ENCODE results near the gene C1QA.

The C1QA gene

DNA sequence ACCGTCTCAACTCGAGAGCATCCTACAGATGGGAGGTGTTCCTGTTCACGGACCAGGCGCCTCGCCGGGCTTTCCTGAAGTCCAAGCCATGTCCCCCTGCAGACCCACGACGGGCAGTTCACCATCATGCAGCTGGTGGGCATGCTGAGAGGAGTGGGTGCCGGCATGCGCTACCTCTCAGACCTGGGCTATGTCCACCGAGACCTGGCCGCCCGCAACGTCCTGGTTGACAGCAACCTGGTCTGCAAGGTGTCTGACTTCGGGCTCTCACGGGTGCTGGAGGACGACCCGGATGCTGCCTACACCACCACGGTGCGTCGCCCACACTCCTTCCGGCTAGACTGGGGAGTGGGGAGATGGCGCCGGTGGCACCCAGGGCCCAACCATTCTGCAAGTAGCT is 37.7 kb upstream of the C1QA start:
- peaks cover 32% of the 10 kb centered on the region; the same call in 1 of the 2 replicates for H3K27me3 ChIP-seq (ENCODE audit: control insufficient read depth, insufficient read depth, low read length)

DNA sequence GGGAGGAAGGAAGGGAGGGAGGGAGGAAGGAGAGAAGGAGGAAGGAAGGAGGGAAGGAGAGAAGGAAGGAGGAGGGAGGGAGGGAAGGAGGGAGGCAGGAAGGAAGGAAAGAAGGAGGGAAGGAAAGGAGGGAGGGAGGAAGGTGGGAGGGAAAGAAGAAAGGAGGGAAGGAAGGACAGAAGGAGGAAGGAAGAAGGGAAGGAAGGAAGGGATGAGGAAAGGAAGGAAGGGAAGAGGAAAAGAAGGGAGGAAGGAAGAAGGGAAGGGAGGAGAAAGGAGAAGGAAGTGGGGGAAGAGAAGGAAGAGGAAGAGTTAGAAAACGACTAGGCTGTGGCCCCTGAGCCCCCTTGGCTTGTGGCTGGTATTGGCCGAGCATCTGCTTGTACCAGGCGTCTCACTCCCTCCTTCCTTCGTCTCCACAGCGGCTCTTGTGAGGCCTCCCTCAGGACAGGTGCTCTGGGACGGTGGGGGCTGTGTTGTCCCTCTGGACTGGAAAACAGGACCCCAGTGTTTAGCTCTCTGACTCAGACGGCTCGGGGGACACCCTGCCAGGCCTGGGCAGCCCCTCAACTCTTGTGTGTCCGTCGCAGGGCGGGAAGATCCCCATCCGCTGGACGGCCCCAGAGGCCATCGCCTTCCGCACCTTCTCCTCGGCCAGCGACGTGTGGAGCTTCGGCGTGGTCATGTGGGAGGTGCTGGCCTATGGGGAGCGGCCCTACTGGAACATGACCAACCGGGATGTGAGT is 36.2 kb upstream of the C1QA start:
- H3K9ac ChIP-seq (ENCODE audit: low read length) = no peak overlapping the region
- H3K9me3 ChIP-seq (ENCODE audit: control insufficient read depth, insufficient read depth, low read depth, low read length) = no peaks in the 10 kb centered on the region
- no peak overlapping the region for H3K27ac ChIP-seq (ENCODE audit: low read depth, low read length)
- H3K4me1 ChIP-seq (ENCODE audit: control insufficient read depth, insufficient read depth, low read length) = no peaks in the 10 kb centered on the region
- no peak overlapping the region for H3K4me3 ChIP-seq (ENCODE audit: low read depth, low read length)
- peaks cover 37% of the 10 kb centered on the region for H3K27me3 ChIP-seq (ENCODE audit: control insufficient read depth, insufficient read depth, low read length)
- no peaks in the 10 kb centered on the region for H3K36me3 ChIP-seq (ENCODE audit: control insufficient read depth, insufficient read depth, low read length)

More for the DNA sequence above, 37.7 kb upstream of the C1QA start:
- Histone ChIP-seq H3K27ac (ENCODE audit: low read depth, low read length) (no peak overlapping the region), H3K4me3 (ENCODE audit: low read depth, low read length) (no peak overlapping the region), H3K4me1 (ENCODE audit: control insufficient read depth, insufficient read depth, low read length) (no peaks in the 10 kb centered on the region), H3K36me3 (ENCODE audit: control insufficient read depth, insufficient read depth, low read length) (no peaks in the 10 kb centered on the region), H3K9me3 (ENCODE audit: control insufficient read depth, insufficient read depth, low read depth, low read length) (no peaks in the 10 kb centered on the region), H3K9ac (ENCODE audit: low read length) (no peak overlapping the region)

DNA sequence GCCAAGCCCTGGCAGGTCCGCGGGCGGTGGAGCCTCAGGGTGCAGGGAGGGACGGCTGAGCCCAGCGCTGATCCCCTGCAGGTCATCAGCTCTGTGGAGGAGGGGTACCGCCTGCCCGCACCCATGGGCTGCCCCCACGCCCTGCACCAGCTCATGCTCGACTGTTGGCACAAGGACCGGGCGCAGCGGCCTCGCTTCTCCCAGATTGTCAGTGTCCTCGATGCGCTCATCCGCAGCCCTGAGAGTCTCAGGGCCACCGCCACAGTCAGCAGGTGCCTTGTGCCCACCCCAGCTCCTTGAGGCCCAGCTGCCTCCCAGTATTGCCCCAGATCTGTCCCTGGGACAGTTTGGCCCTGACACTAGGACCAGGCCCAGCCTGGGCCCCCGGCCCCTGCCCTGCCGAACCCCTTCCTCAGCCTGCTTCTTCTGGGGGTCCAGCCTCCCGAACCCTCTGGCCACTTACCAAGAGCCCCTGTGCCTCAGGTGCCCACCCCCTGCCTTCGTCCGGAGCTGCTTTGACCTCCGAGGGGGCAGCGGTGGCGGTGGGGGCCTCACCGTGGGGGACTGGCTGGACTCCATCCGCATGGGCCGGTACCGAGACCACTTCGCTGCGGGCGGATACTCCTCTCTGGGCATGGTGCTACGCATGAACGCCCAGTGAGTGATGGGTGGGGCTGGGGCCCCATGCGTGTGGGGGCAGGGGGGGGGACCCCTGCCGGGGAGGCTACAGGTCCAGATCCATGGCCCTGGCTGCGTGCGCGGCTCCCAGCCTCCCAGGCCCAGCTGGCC is 35.4 kb upstream of the C1QA start:
- no peaks in the 10 kb centered on the region for H3K36me3 ChIP-seq (ENCODE audit: control insufficient read depth, insufficient read depth, low read length)
- no peaks in the 10 kb centered on the region for H3K4me1 ChIP-seq (ENCODE audit: control insufficient read depth, insufficient read depth, low read length)
- no peaks in the 10 kb centered on the region for H3K9me3 ChIP-seq (ENCODE audit: control insufficient read depth, insufficient read depth, low read depth, low read length)
- H3K27me3 ChIP-seq (ENCODE audit: control insufficient read depth, insufficient read depth, low read length) = peaks cover 43% of the 10 kb centered on the region
- no peak overlapping the region for H3K9ac ChIP-seq (ENCODE audit: low read length)
- H3K4me3 ChIP-seq (ENCODE audit: low read depth, low read length) = no peak overlapping the region
- H3K27ac ChIP-seq (ENCODE audit: low read depth, low read length) = no peak overlapping the region

DNA sequence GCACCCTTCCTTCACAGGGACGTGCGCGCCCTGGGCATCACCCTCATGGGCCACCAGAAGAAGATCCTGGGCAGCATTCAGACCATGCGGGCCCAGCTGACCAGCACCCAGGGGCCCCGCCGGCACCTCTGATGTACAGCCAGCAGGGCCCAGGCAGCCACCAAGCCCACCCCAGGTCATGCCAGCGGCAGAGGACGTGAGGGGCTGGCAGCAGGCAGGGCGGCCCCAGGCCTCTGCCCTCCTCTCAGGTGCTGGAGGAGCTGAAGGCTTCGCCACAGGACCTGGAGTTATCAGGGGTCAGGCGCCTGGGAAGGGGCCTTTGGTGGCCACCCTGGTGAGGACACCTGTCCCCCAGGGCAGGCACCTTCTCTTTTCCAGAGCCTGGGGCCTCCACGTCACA is 34.8 kb upstream of the C1QA start:
- Histone ChIP-seq H3K36me3 (ENCODE audit: control insufficient read depth, insufficient read depth, low read length) (no peaks in the 10 kb centered on the region), H3K9ac (ENCODE audit: low read length) (no peak overlapping the region), H3K27me3 (ENCODE audit: control insufficient read depth, insufficient read depth, low read length) (peaks cover 49% of the 10 kb centered on the region), H3K4me1 (ENCODE audit: control insufficient read depth, insufficient read depth, low read length) (no peaks in the 10 kb centered on the region), H3K4me3 (ENCODE audit: low read depth, low read length) (no peak overlapping the region), H3K27ac (ENCODE audit: low read depth, low read length) (no peak overlapping the region), H3K9me3 (ENCODE audit: control insufficient read depth, insufficient read depth, low read depth, low read length) (no peaks in the 10 kb centered on the region)

DNA sequence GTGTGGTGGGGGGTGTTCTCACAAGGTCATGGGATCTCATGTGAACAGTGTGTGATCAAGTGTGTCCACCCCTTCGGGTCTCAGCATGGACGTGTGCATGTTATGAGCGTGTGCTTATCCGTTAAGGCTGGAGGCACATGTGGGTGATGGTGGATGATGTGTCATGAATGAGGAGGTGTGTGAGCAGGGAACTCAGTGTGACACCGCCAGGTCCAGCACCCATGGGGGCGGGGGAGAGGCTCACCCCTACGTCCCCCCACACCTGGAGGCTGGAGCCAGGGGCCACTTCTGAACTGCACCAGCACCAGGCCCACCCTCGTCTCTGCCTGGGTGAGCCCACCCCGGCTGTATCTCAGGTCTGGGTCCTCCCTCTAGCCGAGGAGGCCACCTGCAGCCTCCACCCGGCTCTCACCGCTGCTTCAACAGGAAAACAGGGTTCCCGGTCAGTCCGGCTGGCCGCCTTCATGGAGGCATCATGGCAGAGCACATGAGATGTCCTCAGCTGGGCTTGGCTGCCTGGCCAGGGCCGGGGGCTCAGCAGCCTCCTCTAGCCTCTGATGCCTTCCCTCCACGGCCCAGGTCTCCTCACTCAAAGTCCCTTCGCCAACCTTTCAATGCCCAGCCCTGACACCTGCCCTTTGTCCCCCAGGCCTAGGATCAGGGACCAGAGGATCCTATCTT is 34.2 kb upstream of the C1QA start:
- Histone ChIP-seq H3K27me3 (ENCODE audit: control insufficient read depth, insufficient read depth, low read length) (peaks cover 51% of the 10 kb centered on the region), H3K9me3 (ENCODE audit: control insufficient read depth, insufficient read depth, low read depth, low read length) (no peaks in the 10 kb centered on the region), H3K4me3 (ENCODE audit: low read depth, low read length) (no peak overlapping the region), H3K4me1 (ENCODE audit: control insufficient read depth, insufficient read depth, low read length) (no peaks in the 10 kb centered on the region), H3K36me3 (ENCODE audit: control insufficient read depth, insufficient read depth, low read length) (no peaks in the 10 kb centered on the region), H3K9ac (ENCODE audit: low read length) (no peak overlapping the region), H3K27ac (ENCODE audit: low read depth, low read length) (no peak overlapping the region)

DNA sequence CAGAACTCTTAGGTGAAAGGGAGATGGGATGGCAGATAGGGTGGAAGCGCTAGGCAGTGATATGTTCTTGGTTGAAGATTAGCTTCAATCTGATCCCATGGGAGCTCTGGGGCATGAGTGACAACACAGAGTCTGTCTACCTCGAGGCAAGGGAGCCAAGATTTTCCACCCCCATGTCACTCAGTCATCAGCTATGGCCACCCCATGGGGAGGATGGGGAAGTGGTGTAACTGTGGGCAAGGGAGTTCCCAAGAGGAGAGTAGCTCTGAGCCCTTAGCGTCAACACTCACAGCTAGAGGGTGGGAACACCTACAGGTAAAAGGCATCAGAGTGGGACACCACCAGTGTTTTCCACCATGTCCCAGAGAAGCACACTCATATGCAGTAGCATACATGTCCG is 30.3 kb upstream of the C1QA start:
- Histone ChIP-seq H3K4me1 (ENCODE audit: control insufficient read depth, insufficient read depth, low read length) (no peaks in the 10 kb centered on the region), H3K9me3 (ENCODE audit: control insufficient read depth, insufficient read depth, low read depth, low read length) (no peaks in the 10 kb centered on the region), H3K27me3 (ENCODE audit: control insufficient read depth, insufficient read depth, low read length) (peaks cover 75% of the 10 kb centered on the region), H3K9ac (ENCODE audit: low read length) (no peak overlapping the region), H3K27ac (ENCODE audit: low read depth, low read length) (no peak overlapping the region), H3K4me3 (ENCODE audit: low read depth, low read length) (no peak overlapping the region), H3K36me3 (ENCODE audit: control insufficient read depth, insufficient read depth, low read length) (no peaks in the 10 kb centered on the region)

DNA sequence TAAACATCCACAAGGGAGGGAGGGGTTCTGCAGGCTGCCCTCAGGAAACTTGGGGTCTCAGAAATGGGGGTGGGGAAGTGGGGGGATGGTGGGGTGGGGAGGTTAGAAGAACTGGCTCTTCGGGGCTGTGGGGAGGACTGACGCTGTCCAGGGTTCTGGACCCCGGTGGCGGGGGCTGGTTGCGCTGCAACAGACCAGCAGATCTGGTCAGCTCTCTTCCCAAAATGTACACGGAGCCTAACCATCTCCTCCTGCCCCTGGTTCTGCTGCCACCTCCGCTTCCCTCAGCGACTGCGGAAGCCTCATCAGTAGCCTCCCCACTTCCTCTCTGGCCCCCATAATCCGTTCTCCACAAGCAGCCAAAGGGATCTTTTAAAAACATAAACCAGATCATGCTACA is 29.3 kb upstream of the C1QA start:
- H3K9me3 ChIP-seq (ENCODE audit: control insufficient read depth, insufficient read depth, low read depth, low read length) = no peaks in the 10 kb centered on the region
- no peak overlapping the region for H3K9ac ChIP-seq (ENCODE audit: low read length)
- H3K36me3 ChIP-seq (ENCODE audit: control insufficient read depth, insufficient read depth, low read length) = no peaks in the 10 kb centered on the region
- peaks cover 83% of the 10 kb centered on the region for H3K27me3 ChIP-seq (ENCODE audit: control insufficient read depth, insufficient read depth, low read length)
- H3K4me3 ChIP-seq (ENCODE audit: low read depth, low read length) = no peak overlapping the region
- no peak overlapping the region for H3K27ac ChIP-seq (ENCODE audit: low read depth, low read length)
- H3K4me1 ChIP-seq (ENCODE audit: control insufficient read depth, insufficient read depth, low read length) = no peaks in the 10 kb centered on the region

DNA sequence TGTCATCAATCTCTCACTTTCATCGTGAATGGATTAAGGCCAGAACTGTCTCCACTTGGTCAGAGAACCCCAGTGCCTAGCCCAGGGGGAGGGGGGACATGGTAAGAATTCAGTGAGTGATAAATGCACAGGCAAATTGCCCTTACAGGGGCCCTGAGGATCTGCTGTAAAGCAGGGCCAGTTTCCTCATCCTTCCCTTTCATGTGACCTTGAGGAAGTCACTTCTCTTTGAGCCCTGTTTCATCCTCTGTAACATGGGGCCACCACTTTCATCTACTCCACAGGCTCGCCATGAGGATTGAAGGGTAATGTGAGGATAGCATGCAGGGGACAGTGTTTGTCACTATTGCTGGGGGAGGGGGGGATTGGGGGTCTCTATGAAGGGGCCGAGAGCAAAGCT is 28.1 kb upstream of the C1QA start:
- Histone ChIP-seq H3K27ac (ENCODE audit: low read depth, low read length) (no peak overlapping the region), H3K36me3 (ENCODE audit: control insufficient read depth, insufficient read depth, low read length) (no peaks in the 10 kb centered on the region), H3K27me3 (ENCODE audit: control insufficient read depth, insufficient read depth, low read length) (peaks cover 87% of the 10 kb centered on the region), H3K9ac (ENCODE audit: low read length) (no peak overlapping the region), H3K9me3 (ENCODE audit: control insufficient read depth, insufficient read depth, low read depth, low read length) (no peaks in the 10 kb centered on the region), H3K4me1 (ENCODE audit: control insufficient read depth, insufficient read depth, low read length) (no peaks in the 10 kb centered on the region), H3K4me3 (ENCODE audit: low read depth, low read length) (no peak overlapping the region)

DNA sequence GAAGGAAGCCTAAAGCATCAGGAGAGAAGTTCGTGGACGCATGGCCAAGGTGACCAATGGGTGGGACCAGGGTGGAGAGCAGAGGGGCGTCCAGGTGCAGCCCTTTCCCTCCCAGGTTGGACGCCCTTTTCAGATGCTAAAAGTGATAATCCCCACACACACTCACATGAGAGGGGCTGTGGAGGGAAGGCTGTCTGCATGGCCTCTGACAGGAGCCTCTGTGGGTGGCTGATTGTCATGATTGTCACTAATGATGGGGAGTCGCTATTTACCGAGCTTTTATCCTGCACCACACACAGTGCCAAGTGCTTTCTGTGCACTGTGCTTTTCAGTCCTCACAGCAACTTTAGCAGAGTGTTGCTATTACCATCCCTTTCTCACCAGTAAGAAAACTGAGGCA is 27.1 kb upstream of the C1QA start:
- Histone ChIP-seq H3K4me3 (ENCODE audit: low read depth, low read length) (no peak overlapping the region), H3K9me3 (ENCODE audit: control insufficient read depth, insufficient read depth, low read depth, low read length) (no peaks in the 10 kb centered on the region), H3K27ac (ENCODE audit: low read depth, low read length) (no peak overlapping the region), H3K4me1 (ENCODE audit: control insufficient read depth, insufficient read depth, low read length) (no peaks in the 10 kb centered on the region), H3K9ac (ENCODE audit: low read length) (no peak overlapping the region), H3K27me3 (ENCODE audit: control insufficient read depth, insufficient read depth, low read length) (peaks cover 87% of the 10 kb centered on the region), H3K36me3 (ENCODE audit: control insufficient read depth, insufficient read depth, low read length) (no peaks in the 10 kb centered on the region)

DNA sequence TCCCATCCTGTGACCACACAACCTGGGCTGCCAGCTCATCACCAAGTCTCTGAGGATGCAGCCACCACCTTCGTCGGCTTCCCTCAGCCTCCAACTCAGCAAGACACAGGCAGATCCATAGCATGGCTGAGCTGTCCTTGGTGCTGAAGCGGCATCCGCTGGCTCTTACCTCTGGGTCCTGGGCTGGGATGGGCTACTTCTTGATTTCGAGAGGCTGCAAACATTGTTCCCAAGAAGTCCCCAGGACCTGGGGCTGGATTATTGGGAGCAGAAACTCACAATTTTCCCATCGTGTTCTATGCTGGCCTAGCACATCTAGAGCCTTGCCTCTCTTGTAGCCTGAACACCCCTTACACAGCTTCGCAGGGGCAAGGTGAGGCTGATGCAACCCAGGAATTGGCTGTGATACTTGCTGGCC is 24.9 kb upstream of the C1QA start:
- Histone ChIP-seq H3K4me1 (ENCODE audit: control insufficient read depth, insufficient read depth, low read length) (0 out of 2 replicates have a peak, but pooled peaks cover 4% of the 10 kb centered on the region), H3K9me3 (ENCODE audit: control insufficient read depth, insufficient read depth, low read depth, low read length) (no peaks in the 10 kb centered on the region), H3K27me3 (ENCODE audit: control insufficient read depth, insufficient read depth, low read length) (peaks cover 87% of the 10 kb centered on the region), H3K27ac (ENCODE audit: low read depth, low read length) (no peak overlapping the region), H3K4me3 (ENCODE audit: low read depth, low read length) (no peak overlapping the region), H3K9ac (ENCODE audit: low read length) (no peak overlapping the region), H3K36me3 (ENCODE audit: control insufficient read depth, insufficient read depth, low read length) (no peaks in the 10 kb centered on the region)
